VCaP (cell line): ENCODE results near the gene FAM53B.

ENCODE experiments used
- H3K27ac ChIP-seq: fragments of 450-650 bp; 2 replicates; pipeline ENCODE4 v1.5.1; 2017
- CTCF ChIP-seq: fragments of 450-650 bp; conservative IDR thresholded peaks from 2 replicates; pipeline ENCODE4 v1.5.1; 2017; ENCODE audit warnings: mild to moderate bottlenecking, moderate library complexity

Gene FAM53B

GRCh38 chr10:124652200-124652599, 92.0 kb downstream of the FAM53B start:
- no peak for TF ChIP-seq CTCF
- H3K27ac ChIP-seq, result no peak overlapping the region

GRCh38 chr10:124651402-124651891, 92.7 kb downstream of the FAM53B start:
- H3K27ac ChIP-seq, result peak overlapping the region; percentile 22; the same call in 1 of the 2 replicates
- TF ChIP-seq CTCF, result no peak

- no peak for TF ChIP-seq CTCF
- H3K27ac ChIP-seq, result peak overlapping the region; percentile 22
Measured at GRCh38 chr10:124650820-124651401, 93.3 kb downstream of the FAM53B start.

- H3K27ac ChIP-seq, result peak overlapping the region; percentile 22
- TF ChIP-seq CTCF, result no peak
Measured at GRCh38 chr10:124650263-124650662, 93.9 kb downstream of the FAM53B start.

GRCh38 chr10:124649214-124649613, 95.0 kb downstream of the FAM53B start:
- peak; percentile 22 for TF ChIP-seq CTCF
- peak overlapping the region; percentile 22 for H3K27ac ChIP-seq

- no peak for TF ChIP-seq CTCF
- peak overlapping the region; percentile 22 for H3K27ac ChIP-seq
Measured at GRCh38 chr10:124648738-124649137, 95.4 kb downstream of the FAM53B start.

- TF ChIP-seq CTCF, result no peak
- H3K27ac ChIP-seq, result peak overlapping the region; percentile 22; the same call in 1 of the 2 replicates
Measured at GRCh38 chr10:124648131-124648475, 96.1 kb downstream of the FAM53B start.
